Activated naive CD8-positive, alpha-beta T cell treated with anti-CD3 and anti-CD28 coated beads, Interleukin-2, amount 50 U/mL, for 16 hours (primary cell): Measurements from ENCODE around the gene EIF1AD.

Experiments
- DNase-seq: peaks from one replicate; pipeline ENCODE4 v3.0.0-alpha.2; 2020; ENCODE audit warnings: low read depth, low spot score

The EIF1AD gene

GRCh38 chr11:66004186-66004585 lies 2.2 kb upstream of the EIF1AD start:
- no peak for DNase-seq

- DNase-seq: no peak
Observed at GRCh38 chr11:66003291-66003690, 1.3 kb upstream of the EIF1AD start.

- DNase-seq: no peak
Observed at GRCh38 chr11:66002648-66003225, 780 bp upstream of the EIF1AD start.

GRCh38 chr11:65997286-65997685 lies 4.7 kb downstream of the EIF1AD start:
- DNase-seq: no peak

GRCh38 chr11:65992056-65992455 lies 9.9 kb downstream of the EIF1AD start:
- DNase-seq: no peak

GRCh38 chr11:65988791-65989592 lies 13.0 kb downstream of the EIF1AD start:
- DNase-seq: peak; percentile 87

GRCh38 chr11:65987336-65987735 lies 14.6 kb downstream of the EIF1AD start:
- DNase-seq: no peak

- no peak for DNase-seq
Observed at GRCh38 chr11:65983589-65983987, 18.4 kb downstream of the EIF1AD start.

GRCh38 chr11:65982824-65983588 lies 19.0 kb downstream of the EIF1AD start:
- DNase-seq: no peak

- DNase-seq: no peak
Observed at GRCh38 chr11:65981972-65982823, 19.8 kb downstream of the EIF1AD start.

GRCh38 chr11:65981101-65981740 lies 20.7 kb downstream of the EIF1AD start:
- no peak for DNase-seq

- no peak for DNase-seq
Observed at GRCh38 chr11:65979261-65979759, 22.6 kb downstream of the EIF1AD start.

GRCh38 chr11:65978391-65979238 lies 23.3 kb downstream of the EIF1AD start:
- no peak for DNase-seq

- DNase-seq: no peak
Observed at GRCh38 chr11:65977621-65978390, 24.2 kb downstream of the EIF1AD start.

- no peak for DNase-seq
Observed at GRCh38 chr11:65976216-65977176, 25.5 kb downstream of the EIF1AD start.

GRCh38 chr11:65975771-65976170 lies 26.2 kb downstream of the EIF1AD start:
- no peak for DNase-seq

- no peak for DNase-seq
Observed at GRCh38 chr11:65973439-65974110, 28.4 kb downstream of the EIF1AD start.

GRCh38 chr11:65972116-65972515 lies 29.8 kb downstream of the EIF1AD start:
- DNase-seq: no peak
